ENCODE measurements around the gene PRDM2.

DNA sequence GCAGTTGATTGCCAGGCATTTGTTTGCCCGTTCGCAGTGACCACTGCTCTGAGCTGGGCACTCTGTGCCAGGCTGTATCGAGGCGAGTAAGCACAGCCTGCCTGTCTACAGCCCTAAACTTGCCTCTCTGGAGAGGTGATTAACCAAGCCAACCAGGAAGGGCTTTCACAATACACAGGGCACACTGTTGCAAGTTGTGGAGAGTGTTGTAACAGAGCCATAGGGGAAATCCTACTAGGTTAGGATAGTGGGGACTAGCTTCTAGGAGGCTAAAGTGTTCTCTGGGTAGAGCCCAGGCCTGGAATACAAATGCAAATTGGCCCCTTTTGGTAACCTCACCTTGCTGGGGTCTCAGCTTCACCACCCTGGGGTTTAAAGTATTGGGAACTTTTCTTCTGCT, 23.8 kb downstream of the PRDM2 start:
- TF ChIP-seq, protein P1, sequence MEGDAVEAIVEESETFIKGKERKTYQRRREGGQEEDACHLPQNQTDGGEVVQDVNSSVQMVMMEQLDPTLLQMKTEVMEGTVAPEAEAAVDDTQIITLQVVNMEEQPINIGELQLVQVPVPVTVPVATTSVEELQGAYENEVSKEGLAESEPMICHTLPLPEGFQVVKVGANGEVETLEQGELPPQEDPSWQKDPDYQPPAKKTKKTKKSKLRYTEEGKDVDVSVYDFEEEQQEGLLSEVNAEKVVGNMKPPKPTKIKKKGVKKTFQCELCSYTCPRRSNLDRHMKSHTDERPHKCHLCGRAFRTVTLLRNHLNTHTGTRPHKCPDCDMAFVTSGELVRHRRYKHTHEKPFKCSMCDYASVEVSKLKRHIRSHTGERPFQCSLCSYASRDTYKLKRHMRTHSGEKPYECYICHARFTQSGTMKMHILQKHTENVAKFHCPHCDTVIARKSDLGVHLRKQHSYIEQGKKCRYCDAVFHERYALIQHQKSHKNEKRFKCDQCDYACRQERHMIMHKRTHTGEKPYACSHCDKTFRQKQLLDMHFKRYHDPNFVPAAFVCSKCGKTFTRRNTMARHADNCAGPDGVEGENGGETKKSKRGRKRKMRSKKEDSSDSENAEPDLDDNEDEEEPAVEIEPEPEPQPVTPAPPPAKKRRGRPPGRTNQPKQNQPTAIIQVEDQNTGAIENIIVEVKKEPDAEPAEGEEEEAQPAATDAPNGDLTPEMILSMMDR (optimal IDR thresholded peaks at IDR 0.05 in 1 of 3, IDR thresholded peaks at IDR 0.05 in 1 of 3, conservative IDR thresholded peaks at IDR 0.05 in 1 of 3; ENCODE audit: extremely low read depth in 1 of 3, insufficient read depth in 2 of 3, low read length in 3 of 3): no peak
- no peak for TF ChIP-seq EZH2 (IDR thresholded peaks at IDR 0.05; ENCODE audit: low read length)

Data from keratinocyte (primary cell).